ENCODE data around the gene ZNF33B. TPM values are rescaled to one million over a fixed set of nuclear protein-coding genes. Genes with fewer than 3 reads are reported as not detected.
"Not testable (repeated sequence)": the region's sequence is repeated elsewhere in the genome, so short reads cannot be mapped to it uniquely, and the experiment has no call there.

The ZNF33B gene
- 2.4 and 2.5 TPM in 2 replicates for total RNA-seq (2012; rRNA removed)

DNA sequence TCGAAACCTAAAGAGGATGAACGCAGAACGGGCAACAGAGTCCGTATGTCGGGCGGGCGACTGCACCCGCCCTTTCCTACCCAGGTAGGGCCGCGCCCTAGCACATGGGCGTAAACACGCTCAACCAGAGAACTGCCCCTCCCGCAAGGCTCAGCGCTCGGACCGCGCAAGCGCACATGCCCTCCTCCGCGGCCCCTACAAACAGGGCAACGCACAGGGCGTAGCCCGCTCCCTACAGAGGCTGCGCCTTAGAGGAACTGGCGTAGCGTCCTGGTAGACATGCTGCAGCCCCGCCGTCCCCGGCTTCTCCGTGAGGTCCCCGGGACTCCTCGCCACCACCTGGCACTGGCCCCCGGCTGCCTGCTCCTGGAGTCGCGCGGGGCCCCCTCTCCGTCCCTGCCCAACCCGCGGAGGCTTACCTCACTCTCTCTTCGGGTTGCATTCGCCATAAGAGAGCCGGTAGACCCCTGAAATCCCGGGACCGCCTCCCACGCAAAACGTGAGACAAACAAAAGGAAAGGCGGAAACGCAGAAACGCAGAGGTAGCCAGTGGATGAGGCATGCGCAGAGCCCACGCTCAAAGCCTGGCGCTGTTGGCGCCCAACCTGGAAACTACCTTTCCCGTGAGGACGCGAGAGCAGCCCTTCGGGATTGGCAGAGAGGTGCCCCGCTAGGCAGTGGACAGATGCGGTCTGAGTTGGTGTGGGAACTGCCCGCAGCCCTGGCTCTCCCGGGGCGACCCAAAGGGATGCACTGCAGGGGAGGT lies at the start of gene ZNF33B:
ZNF33B (minus strand) TSS at position 516 of the 766 bp plus-strand sequence. CDS start 1,642 bp downstream, outside the sequence.
- Histone ChIP-seq H3K9me3 (replicated peaks; ENCODE audit: low read length) (no peaks in the 10 kb centered on the region), H3K9ac (ENCODE audit: low read depth, low read length) (peak within 1 kb of the TSS; percentile 87), H3K4me2 (ENCODE audit: low read length) (peak within 1 kb of the TSS; percentile 94), H3K27me3 (ENCODE audit: control insufficient read depth, insufficient read depth, low read length) (no peaks in the 10 kb centered on the region), H3K4me1 (ENCODE audit: control insufficient read depth, insufficient read depth, low read length) (peaks cover 6% of the 10 kb centered on the region), H3K36me3 (ENCODE audit: insufficient read depth, low read length) (no peaks in the 10 kb centered on the region), H3K4me3 (ENCODE audit: low read length) (peak within 1 kb of the TSS; percentile 87)

DNA sequence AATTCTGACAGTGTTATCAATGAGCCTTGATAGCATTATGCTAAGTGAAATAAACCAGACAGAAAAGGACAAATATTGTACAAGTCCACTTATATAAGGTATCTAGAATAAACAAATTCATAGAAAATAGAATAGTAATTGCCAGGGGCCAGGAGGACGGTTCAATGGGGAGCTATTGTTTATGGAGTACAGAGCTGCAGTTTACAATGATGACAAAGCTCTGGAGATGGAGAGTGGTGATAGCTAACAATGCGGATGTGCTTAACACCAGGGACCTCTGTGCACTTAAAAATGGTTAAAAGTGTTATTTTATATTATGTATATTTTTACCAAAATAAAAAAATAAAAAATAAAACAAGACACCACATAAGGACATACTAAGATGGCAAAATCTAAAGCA lies 46.1 kb upstream of the ZNF33B start:
- no peak overlapping the region for H3K9ac ChIP-seq (ENCODE audit: low read depth, low read length)
- no peaks in the 10 kb centered on the region for H3K4me1 ChIP-seq (ENCODE audit: control insufficient read depth, insufficient read depth, low read length)
- no peak overlapping the region for H3K4me3 ChIP-seq (ENCODE audit: low read length)
- H3K9me3 ChIP-seq (replicated peaks; ENCODE audit: low read length), result no peaks in the 10 kb centered on the region
- no peak overlapping the region for H3K4me2 ChIP-seq (ENCODE audit: low read length)
- no peaks in the 10 kb centered on the region for H3K36me3 ChIP-seq (ENCODE audit: insufficient read depth, low read length)
- H3K27me3 ChIP-seq (ENCODE audit: control insufficient read depth, insufficient read depth, low read length), result no peaks in the 10 kb centered on the region

DNA sequence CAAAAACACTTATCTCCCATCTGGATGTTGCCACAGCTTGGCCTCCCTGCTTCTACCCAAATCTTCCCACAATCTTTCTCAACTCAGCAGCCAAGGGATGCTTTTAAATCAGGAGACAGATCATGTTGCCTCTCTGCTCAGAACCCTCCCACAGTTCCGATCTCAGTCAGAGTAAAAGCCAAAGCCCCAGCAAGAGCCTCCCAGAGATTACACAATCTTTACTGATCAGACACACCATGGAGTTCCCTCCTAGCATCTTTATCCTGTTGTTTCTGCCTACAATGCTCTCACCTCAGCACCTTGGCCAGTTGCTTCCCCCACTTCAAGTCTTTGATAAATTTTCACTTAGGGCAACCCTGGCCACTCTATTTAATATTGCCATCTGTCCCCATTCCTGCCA lies 41.9 kb upstream of the ZNF33B start:
- Histone ChIP-seq H3K36me3 (ENCODE audit: insufficient read depth, low read length) (no peaks in the 10 kb centered on the region), H3K9ac (ENCODE audit: low read depth, low read length) (no peak overlapping the region), H3K27me3 (ENCODE audit: control insufficient read depth, insufficient read depth, low read length) (no peaks in the 10 kb centered on the region), H3K4me3 (ENCODE audit: low read length) (no peak overlapping the region), H3K4me1 (ENCODE audit: control insufficient read depth, insufficient read depth, low read length) (no peaks in the 10 kb centered on the region), H3K9me3 (replicated peaks; ENCODE audit: low read length) (no peaks in the 10 kb centered on the region), H3K4me2 (ENCODE audit: low read length) (no peak overlapping the region)

DNA sequence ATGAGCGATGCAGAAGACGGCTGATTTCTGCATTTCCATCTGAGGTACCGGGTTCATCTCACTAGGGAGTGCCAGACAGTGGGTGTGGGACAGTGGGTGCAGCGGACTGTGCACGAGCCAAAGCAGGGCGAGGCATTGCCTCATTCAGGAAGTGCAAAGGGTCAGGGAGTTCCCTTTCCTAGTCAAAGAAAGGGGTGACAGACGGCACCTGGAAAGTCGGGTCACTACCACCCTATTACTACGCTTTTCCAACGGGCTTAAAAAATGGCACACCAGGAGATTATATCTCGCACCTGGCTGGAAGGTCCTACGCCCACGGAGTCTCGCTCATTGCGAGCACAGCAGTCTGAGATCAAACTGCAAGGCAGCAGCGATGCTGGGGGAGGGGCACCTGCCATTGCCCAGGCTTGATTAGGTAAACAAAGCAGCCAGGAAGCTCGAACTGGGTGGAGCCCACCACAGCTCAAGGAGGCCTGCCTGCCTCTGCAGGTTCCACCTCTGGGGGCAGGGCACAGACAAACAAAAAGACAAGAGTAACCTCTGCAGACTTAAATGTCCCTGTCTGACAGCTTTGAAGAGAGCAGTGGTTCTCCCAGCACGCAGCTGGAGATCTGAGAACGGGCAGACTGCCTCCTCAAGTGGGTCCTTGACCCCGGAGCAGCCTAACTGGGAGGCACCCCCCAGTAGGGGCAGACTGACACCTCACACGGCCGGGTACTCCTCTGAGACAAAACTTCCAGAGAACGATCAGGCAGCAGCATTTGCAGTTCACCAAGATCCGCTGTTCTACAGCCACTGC lies 27.0 kb upstream of the ZNF33B start:
- H3K9me3 ChIP-seq (replicated peaks; ENCODE audit: low read length); H3K27me3 ChIP-seq (ENCODE audit: control insufficient read depth, insufficient read depth, low read length); H3K9ac ChIP-seq (ENCODE audit: low read depth, low read length); H3K36me3 ChIP-seq (ENCODE audit: insufficient read depth, low read length); H3K4me3 ChIP-seq (ENCODE audit: low read length); H3K4me1 ChIP-seq (ENCODE audit: control insufficient read depth, insufficient read depth, low read length); H3K4me2 ChIP-seq (ENCODE audit: low read length): not testable (repeated sequence)

DNA sequence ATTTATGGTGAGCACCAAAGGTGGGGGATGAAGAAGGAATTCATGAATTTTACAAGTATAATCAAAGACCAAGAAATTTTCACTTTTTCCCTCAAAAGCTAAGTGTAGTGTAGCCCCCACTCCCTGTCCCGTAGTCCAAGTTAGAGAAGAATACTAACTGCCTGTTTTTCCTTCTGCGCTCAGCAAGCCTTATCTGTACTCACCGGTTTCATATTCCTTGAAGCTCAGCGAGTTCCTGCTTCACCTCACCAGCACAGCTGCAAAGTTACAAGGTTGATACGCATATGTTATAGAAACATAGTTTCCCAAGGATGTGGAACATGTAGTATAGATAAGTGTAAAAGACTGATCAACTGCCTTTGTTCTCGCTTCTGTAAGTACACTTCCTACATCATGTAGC lies 16.0 kb upstream of the ZNF33B start:
- Histone ChIP-seq H3K4me2 (ENCODE audit: low read length) (no peak overlapping the region), H3K27me3 (ENCODE audit: control insufficient read depth, insufficient read depth, low read length) (no peaks in the 10 kb centered on the region), H3K9ac (ENCODE audit: low read depth, low read length) (no peak overlapping the region), H3K4me3 (ENCODE audit: low read length) (no peak overlapping the region), H3K36me3 (ENCODE audit: insufficient read depth, low read length) (no peaks in the 10 kb centered on the region), H3K9me3 (replicated peaks; ENCODE audit: low read length) (no peaks in the 10 kb centered on the region), H3K4me1 (ENCODE audit: control insufficient read depth, insufficient read depth, low read length) (no peaks in the 10 kb centered on the region)

DNA sequence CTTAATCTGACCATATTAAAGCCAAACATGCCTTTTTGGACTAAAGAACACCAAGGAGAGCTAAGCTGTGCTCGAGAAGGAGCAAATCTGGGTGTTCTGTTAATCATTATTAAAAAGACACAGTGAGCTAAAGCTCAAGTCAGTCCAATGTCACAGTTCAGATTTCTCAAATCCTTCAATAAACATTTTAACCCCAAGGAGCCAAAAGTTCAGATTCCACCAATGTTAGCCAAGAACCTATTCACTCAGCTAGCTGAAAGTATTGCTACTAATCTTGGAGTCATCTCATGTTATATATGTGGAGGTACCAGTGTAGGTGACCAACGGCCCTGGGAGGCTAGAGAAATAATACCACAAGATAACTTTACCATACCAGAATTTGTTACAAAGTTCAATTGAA lies 14.5 kb upstream of the ZNF33B start:
- no peaks in the 10 kb centered on the region for H3K27me3 ChIP-seq (ENCODE audit: control insufficient read depth, insufficient read depth, low read length)
- H3K4me1 ChIP-seq (ENCODE audit: control insufficient read depth, insufficient read depth, low read length), result no peaks in the 10 kb centered on the region
- H3K9ac ChIP-seq (ENCODE audit: low read depth, low read length), result no peak overlapping the region
- no peaks in the 10 kb centered on the region for H3K9me3 ChIP-seq (replicated peaks; ENCODE audit: low read length)
- no peaks in the 10 kb centered on the region for H3K36me3 ChIP-seq (ENCODE audit: insufficient read depth, low read length)
- no peak overlapping the region for H3K4me2 ChIP-seq (ENCODE audit: low read length)
- no peak overlapping the region for H3K4me3 ChIP-seq (ENCODE audit: low read length)

DNA sequence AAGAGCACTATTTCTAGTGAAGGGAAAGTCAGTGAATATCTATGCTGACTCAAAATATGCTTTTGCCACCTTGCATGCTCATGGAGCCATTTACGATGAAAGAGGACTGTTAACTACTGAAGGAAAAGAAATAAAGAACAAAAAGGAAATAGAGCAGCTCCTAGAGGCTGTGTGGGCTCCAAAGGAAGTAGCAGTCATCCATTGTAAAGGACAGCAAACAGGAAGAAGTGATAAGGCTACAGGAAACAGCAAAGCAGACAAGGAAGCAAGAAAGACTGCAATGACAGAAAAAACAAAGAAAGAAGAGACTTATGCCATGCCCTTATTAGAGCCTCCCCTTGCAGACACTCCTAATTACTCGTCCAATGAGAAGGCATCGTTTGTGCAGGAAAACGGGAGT lies 12.0 kb upstream of the ZNF33B start:
- Histone ChIP-seq H3K36me3 (ENCODE audit: insufficient read depth, low read length) (no peaks in the 10 kb centered on the region), H3K4me2 (ENCODE audit: low read length) (no peak overlapping the region), H3K9me3 (replicated peaks; ENCODE audit: low read length) (no peaks in the 10 kb centered on the region), H3K9ac (ENCODE audit: low read depth, low read length) (no peak overlapping the region), H3K4me3 (ENCODE audit: low read length) (no peak overlapping the region), H3K27me3 (ENCODE audit: control insufficient read depth, insufficient read depth, low read length) (no peaks in the 10 kb centered on the region), H3K4me1 (ENCODE audit: control insufficient read depth, insufficient read depth, low read length) (no peaks in the 10 kb centered on the region)

DNA sequence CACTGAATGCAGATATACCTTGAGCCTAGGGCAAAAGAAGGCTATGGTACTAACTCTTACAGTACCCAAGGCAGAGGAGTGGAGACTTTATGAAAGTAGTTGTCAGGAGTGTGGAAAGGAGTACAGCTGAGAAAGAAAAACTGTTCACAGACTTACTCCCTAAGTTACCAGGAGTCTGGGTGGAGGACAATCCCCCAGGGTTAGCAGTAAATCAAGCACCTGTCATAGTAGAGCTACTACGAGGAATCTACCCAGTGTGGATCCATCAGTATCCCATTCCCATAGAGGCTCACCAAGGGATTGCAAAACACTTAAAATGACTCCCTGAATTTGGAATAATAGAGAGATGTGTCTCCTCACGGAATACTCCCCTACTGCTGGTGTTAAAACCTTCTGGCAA lies 10.1 kb upstream of the ZNF33B start:
- H3K9ac ChIP-seq (ENCODE audit: low read depth, low read length), result no peak overlapping the region
- no peaks in the 10 kb centered on the region for H3K27me3 ChIP-seq (ENCODE audit: control insufficient read depth, insufficient read depth, low read length)
- H3K36me3 ChIP-seq (ENCODE audit: insufficient read depth, low read length), result no peaks in the 10 kb centered on the region
- H3K4me1 ChIP-seq (ENCODE audit: control insufficient read depth, insufficient read depth, low read length), result no peaks in the 10 kb centered on the region
- H3K9me3 ChIP-seq (replicated peaks; ENCODE audit: low read length), result no peaks in the 10 kb centered on the region
- H3K4me2 ChIP-seq (ENCODE audit: low read length), result no peak overlapping the region
- no peak overlapping the region for H3K4me3 ChIP-seq (ENCODE audit: low read length)

DNA sequence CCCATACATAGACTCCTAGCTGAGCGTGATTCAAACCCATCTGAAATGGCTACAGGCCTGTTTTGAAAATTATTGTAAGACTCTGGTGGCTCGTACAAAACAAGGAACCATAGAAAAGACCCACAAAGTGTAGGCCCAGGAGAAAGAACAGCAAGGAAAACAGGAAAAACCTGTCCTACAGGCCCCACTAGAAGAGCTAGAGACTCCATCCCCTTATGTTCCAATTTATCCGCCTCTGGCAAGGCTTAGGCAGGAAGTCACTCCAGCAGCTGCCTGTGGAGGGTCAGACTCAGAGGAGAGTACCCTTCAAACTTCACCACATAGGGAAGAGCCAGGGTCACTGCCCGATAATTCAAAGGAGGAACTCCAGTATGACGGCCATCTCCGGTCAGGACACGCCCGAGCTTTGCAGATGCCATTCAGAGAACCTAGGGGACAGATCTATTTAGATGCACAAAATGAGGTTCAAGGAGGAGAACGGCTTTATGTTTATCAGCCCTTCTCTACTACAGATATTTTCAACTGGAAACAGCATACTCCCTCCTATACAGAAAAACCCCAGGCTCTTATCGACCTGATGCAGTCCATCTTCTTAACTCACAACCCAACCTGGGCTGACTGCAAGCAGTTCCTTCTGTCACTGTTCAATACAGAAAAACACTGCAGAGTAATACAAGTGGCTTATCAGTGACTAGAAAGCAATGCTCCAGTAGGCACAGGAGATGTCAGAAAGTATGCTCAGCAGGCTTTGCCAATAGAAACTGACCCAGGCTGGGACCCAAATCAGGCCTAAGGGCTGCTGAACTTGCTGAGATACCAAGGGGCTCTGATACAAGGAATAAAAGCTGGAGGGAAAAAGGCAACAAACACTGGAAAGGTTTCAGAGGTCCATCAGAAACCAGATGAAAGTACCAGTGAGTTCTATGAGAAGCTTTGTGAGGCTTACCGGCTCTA lies 8.6 kb upstream of the ZNF33B start:
- Histone ChIP-seq H3K9me3 (replicated peaks; ENCODE audit: low read length) (no peaks in the 10 kb centered on the region), H3K4me1 (ENCODE audit: control insufficient read depth, insufficient read depth, low read length) (no peaks in the 10 kb centered on the region), H3K4me3 (ENCODE audit: low read length) (no peak overlapping the region), H3K4me2 (ENCODE audit: low read length) (no peak overlapping the region), H3K27me3 (ENCODE audit: control insufficient read depth, insufficient read depth, low read length) (no peaks in the 10 kb centered on the region), H3K9ac (ENCODE audit: low read depth, low read length) (no peak overlapping the region), H3K36me3 (ENCODE audit: insufficient read depth, low read length) (no peaks in the 10 kb centered on the region)

DNA sequence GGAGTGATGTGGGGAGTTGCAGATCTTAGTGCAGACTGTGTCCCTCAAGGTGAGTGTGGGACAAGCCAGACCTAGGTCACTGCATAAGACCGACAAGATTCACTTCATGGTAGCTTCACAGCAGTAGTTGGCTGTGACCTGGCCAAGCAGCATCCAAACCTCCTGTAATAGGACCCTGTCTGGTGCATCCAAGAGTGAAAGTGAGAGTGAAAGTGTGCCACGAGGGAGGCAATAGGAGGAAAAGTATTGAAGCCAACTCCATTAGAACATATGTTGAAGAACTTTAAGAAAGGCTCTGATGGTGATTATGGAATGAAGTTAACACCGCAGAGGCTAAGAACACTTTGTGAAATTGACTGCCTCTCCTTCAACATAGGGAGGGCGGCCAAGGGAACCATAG lies 7.8 kb upstream of the ZNF33B start:
- Histone ChIP-seq H3K4me3 (ENCODE audit: low read length) (no peak overlapping the region), H3K9ac (ENCODE audit: low read depth, low read length) (no peak overlapping the region), H3K4me2 (ENCODE audit: low read length) (no peak overlapping the region), H3K4me1 (ENCODE audit: control insufficient read depth, insufficient read depth, low read length) (no peaks in the 10 kb centered on the region), H3K9me3 (replicated peaks; ENCODE audit: low read length) (no peaks in the 10 kb centered on the region), H3K27me3 (ENCODE audit: control insufficient read depth, insufficient read depth, low read length) (no peaks in the 10 kb centered on the region), H3K36me3 (ENCODE audit: insufficient read depth, low read length) (no peaks in the 10 kb centered on the region)

DNA sequence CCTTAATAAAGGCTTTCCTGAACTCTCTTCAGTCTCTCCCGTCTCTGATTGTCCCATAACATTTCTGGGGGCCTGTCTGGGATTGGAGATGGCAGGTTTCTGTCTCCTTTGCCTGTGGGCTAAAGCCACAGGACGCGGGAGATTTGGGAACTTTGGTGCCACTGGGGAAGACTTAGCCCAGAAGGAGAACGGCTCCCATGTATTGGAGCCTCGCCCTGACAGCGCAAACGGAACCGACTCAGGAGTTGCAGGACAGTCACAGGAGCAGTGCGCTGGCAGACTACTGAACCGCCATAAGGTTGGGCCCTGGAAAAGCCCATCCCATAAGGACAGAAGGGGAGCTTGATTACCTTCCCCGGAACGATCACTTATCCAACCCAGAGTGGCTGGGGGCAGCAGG lies 7.1 kb upstream of the ZNF33B start:
- H3K4me1 ChIP-seq (ENCODE audit: control insufficient read depth, insufficient read depth, low read length), result no peaks in the 10 kb centered on the region
- no peaks in the 10 kb centered on the region for H3K36me3 ChIP-seq (ENCODE audit: insufficient read depth, low read length)
- H3K4me3 ChIP-seq (ENCODE audit: low read length), result no peak overlapping the region
- H3K9ac ChIP-seq (ENCODE audit: low read depth, low read length), result no peak overlapping the region
- H3K9me3 ChIP-seq (replicated peaks; ENCODE audit: low read length), result no peaks in the 10 kb centered on the region
- no peak overlapping the region for H3K4me2 ChIP-seq (ENCODE audit: low read length)
- H3K27me3 ChIP-seq (ENCODE audit: control insufficient read depth, insufficient read depth, low read length), result no peaks in the 10 kb centered on the region
